GM21515 (cell line): ENCODE measurements around the gene MRO.
"Not testable (repeated sequence)": the region's sequence is repeated elsewhere in the genome, so short reads cannot be mapped to it uniquely, and the experiment has no call there.

Experiments
- ATAC-seq: cut with Tn5 transposase; IDR thresholded peaks from one replicate; pipeline ENCODE4 v1.9.1; 2021; ENCODE audit not compliant: unreplicated experiment

MRO gene

GRCh38 chr18:50819728-50820378 is at the start of gene MRO:
Gene MRO (minus strand): TSS chr18:50820016. CDS start chr18:50809400, 10,616 bp downstream.
- peak; percentile 92 for ATAC-seq

DNA sequence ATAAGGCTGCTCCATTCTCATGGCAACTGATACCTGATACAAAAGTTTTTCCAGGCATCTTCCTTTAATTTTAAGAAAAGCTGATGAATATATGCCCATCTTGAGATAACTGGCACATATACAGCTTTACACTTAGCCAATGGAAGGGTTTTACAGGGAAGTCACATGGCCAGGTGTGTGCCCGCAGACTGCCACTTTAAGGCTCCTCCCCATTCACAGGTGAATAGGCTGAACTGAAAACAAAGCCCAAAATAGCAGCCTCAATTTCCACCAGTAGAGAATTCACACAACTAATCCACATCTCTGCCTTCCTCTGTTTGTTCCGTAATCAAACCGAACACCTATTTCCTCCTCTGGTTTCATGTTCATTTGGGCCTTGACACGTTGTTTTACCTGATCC is 49.3 kb upstream of the MRO start:
- ATAC-seq = no peak

DNA sequence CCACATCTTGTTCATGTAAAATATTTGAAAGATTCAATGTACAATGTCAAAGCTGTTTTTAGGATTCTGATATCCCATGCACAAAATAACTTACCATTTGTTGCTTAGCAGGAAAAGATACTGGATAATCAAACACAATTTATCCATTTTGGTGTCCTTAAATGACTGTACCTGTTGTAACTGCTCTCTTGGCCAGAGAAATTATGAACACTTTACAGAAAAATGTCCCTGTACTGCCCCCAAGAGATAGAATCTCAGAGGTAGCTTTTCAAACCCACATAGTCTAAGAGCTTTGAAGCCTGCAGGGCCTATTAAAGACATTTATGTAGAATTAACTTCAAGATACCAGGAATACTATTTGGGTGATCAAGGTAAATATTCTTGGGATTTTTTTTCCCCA is 46.9 kb upstream of the MRO start:
- ATAC-seq = no peak

DNA sequence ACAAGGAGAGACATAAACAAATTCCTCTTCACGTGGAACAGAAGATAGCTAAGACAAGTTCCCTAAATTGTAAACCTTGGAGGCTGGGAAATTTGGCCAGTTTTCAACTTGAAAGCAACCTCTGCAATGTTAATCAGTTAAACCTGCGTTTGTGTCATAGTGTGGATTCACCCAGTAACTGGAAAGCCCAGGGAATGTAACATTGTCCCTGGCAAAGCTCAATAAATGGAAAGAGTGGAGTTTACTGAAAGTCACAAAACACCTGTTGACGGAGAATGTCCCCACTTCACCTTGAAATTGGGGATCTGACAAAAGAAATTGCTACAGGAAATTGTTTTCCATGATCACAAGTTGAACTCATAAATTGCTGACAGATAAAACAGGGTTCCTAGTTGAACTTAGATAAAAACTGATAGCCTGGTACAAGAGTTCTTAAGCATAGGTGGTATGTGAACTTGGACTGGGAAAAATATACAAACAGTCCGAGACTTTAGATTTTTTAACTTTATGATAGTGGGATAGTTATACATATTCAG is 44.1 kb upstream of the MRO start:
- ATAC-seq = no peak

DNA sequence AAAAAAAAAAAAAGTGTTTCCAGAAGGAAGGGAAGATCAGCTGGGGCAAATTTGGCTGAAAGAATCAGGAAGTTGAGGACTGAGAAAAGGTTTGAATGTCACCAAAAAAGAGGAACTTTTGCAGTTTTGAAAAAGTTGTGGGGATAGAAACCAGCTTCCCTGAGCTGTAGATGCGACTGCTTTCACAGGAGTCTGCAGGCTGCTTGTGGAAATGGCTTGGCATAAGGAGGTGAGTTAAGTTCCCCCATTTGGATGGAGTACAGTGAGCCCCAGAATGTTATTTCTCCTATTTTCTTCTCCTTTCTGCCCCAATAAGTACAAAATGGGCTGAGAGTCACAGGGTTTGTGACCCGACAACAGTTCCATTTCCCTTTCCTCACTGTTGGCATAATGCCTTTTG is 42.6 kb upstream of the MRO start:
- no peak for ATAC-seq

GRCh38 chr18:50861617-50862016 is 41.8 kb upstream of the MRO start:
- ATAC-seq = no peak

- no peak for ATAC-seq
These were observed 40.2 kb upstream of the MRO start for GRCh38 chr18:50859793-50860555.

- no peak for ATAC-seq
These were observed 37.9 kb upstream of the MRO start for GRCh38 chr18:50857694-50858093.

GRCh38 chr18:50857166-50857565 is 37.4 kb upstream of the MRO start:
- not testable (repeated sequence) for ATAC-seq

- no peak for ATAC-seq
These were observed 36.4 kb upstream of the MRO start for GRCh38 chr18:50855976-50856757.

DNA sequence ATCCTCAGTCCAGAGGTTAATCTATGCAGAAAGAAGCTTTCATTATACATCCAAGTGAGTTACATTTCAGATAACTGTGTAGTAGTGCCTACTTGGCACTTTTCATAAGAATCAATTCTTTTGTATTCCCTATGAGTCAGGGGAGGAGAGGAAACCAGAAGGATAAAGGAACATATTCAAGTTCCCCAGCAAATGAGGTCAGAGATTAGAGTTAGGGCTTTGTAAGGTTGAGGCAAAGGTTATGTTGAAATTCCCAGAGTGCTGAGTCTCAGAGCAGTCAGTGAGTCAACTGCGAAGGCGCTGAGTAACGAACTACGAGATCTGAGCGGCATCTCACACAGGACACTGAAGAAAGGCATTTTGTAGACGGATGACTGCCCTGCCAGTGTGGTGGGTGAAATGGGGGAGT is 34.1 kb upstream of the MRO start:
- ATAC-seq = no peak

GRCh38 chr18:50850307-50851065 is 30.7 kb upstream of the MRO start:
- no peak for ATAC-seq

DNA sequence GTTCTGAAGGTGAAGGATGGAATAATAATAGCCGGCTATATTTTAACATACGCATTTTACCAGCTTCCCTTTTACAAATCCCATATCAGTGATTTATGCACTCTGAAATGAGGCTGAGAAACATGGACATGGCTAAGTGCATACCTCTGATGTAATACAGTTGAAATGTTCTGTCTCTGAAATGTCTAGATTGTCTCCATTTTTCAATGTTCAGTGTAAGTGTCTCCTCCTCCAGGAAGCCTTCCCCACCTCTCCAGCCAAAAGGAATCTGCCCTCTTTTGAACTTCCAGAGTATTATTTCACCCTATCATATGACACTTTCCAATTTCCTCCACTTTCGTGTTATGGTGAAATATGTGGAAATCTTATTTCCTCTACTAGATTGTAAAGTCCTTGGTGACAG is 29.6 kb upstream of the MRO start:
- ATAC-seq = no peak

- ATAC-seq = no peak
These were observed 29.2 kb upstream of the MRO start for GRCh38 chr18:50848991-50849390.

DNA sequence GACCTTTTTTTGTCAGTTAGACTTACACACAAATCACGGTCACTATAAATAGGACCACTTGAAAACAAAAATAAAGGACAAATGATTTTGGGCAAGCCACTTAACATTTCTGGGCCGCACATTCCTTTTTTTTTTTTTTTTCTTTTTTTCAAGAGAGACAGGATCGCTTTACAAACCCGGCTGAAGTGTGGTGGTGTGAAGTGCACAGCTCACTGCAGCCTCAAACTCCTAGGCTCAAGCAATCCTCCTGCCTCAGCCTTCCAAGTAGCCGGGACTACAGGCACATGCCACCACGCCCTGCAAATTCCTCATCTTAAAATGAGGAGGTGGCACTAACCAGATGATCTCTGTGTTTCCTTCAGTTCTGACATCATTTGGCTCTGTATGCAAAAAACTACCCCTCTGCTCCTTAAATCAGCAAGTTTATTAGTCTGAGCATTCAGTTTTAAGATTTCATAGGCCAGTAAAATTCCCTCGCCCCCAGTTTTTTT is 28.3 kb upstream of the MRO start:
- ATAC-seq = no peak

GRCh38 chr18:50847192-50847591 is 27.4 kb upstream of the MRO start:
- ATAC-seq = no peak

- no peak for ATAC-seq
These were observed 25.1 kb upstream of the MRO start for GRCh38 chr18:50844960-50845359.

GRCh38 chr18:50844554-50844953 is 24.7 kb upstream of the MRO start:
- ATAC-seq = no peak

- ATAC-seq = no peak
These were observed 23.0 kb upstream of the MRO start for GRCh38 chr18:50842846-50843245.

DNA sequence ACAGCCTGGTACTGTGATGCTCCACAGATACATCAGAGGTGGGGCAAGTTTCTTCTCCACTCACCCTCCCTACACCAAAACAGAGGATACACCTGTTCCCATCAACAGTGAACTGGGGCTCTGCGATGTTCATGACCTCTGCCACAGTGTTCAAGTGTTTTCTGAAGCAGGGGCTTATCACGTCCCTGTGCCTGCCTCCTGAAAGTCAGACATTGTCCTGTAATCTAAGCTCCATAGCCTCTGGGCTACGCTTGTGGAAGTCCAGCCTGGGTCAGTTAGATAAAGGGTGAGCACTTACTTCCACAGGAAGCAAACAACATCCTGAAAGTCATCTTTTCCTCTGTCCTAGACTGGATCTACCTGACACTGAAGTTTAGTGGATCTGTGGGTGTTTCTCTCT is 20.2 kb upstream of the MRO start:
- ATAC-seq = no peak

DNA sequence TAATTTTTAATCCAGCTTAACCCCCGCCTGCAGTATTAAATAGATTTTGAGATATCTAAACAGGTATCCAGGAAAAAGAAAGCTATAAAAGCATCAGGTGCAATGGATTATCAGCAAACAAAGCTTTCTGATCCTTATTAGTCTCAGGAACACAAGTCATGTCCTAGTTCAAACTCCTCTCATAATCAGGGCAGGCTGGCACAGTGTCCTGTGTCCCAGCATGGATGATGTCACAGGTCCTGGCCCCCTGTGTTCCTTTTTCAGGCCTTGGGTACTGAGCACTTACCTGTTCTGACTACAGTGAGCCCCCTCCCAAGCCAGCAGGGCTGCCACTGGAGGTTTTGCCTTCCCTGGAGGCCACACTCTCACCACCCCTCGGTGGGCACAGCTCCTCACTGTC is 19.5 kb upstream of the MRO start:
- ATAC-seq = no peak
